Measurements from ENCODE around the gene CAMK2A.

Gene CAMK2A

GRCh38 chr5:150298701-150299451 lies 9.3 kb upstream of the CAMK2A start:
- no peak for DNase-seq

- DNase-seq: no peak
Observed at GRCh38 chr5:150297934-150298595, 8.5 kb upstream of the CAMK2A start.

- no peak for DNase-seq
Observed at GRCh38 chr5:150297236-150297890, 7.8 kb upstream of the CAMK2A start.

GRCh38 chr5:150296496-150296895 lies 6.9 kb upstream of the CAMK2A start:
- DNase-seq: no peak

- no peak for DNase-seq
Observed at GRCh38 chr5:150295741-150296486, 6.3 kb upstream of the CAMK2A start.

- no peak for DNase-seq
Observed at GRCh38 chr5:150295172-150295634, 5.6 kb upstream of the CAMK2A start.

- no peak for DNase-seq
Observed at GRCh38 chr5:150294551-150295071, 5.0 kb upstream of the CAMK2A start.

GRCh38 chr5:150293091-150293941 lies 3.7 kb upstream of the CAMK2A start:
- DNase-seq: no peak

GRCh38 chr5:150291388-150292385 lies 2.1 kb upstream of the CAMK2A start:
- no peak for DNase-seq

- DNase-seq: no peak
Observed at GRCh38 chr5:150288791-150289190, 782 bp downstream of the CAMK2A start.

GRCh38 chr5:150288361-150288760 lies 1.2 kb downstream of the CAMK2A start:
- DNase-seq: no peak

- DNase-seq: no peak
Observed at GRCh38 chr5:150286820-150287219, 2.8 kb downstream of the CAMK2A start.

GRCh38 chr5:150285114-150285513 lies 4.5 kb downstream of the CAMK2A start:
- no peak for DNase-seq

GRCh38 chr5:150284311-150284710 lies 5.3 kb downstream of the CAMK2A start:
- no peak for DNase-seq

- DNase-seq: no peak
Observed at GRCh38 chr5:150283904-150284303, 5.7 kb downstream of the CAMK2A start.

GRCh38 chr5:150281987-150282386 lies 7.6 kb downstream of the CAMK2A start:
- no peak for DNase-seq

GRCh38 chr5:150279330-150280020 lies 10.1 kb downstream of the CAMK2A start:
- DNase-seq: no peak

- no peak for DNase-seq
Observed at GRCh38 chr5:150278916-150279315, 10.7 kb downstream of the CAMK2A start.

- no peak for DNase-seq
Observed at GRCh38 chr5:150278046-150278730, 11.4 kb downstream of the CAMK2A start.

Measured in activated CD4-positive, alpha-beta T cell treated with anti-CD3 and anti-CD28 coated beads, Interleukin-2, amount 50 U/mL, for 16 hours (primary cell).